Stromal cell of bone marrow (primary cell): Measurements from ENCODE around the gene PXK.
"Not testable (repeated sequence)": the region's sequence is repeated elsewhere in the genome, so short reads cannot be mapped to it uniquely, and the experiment has no call there.

Source experiments
- DNase-seq: peaks from one replicate; pipeline ENCODE4 v3.0.0-alpha.2; 2012; ENCODE audit warnings: low read depth

PXK gene

GRCh38 chr3:58323529-58324390, 8.9 kb upstream of the PXK start:
- no peak for DNase-seq

GRCh38 chr3:58324391-58325390, 8.0 kb upstream of the PXK start:
- DNase-seq, result no peak

- DNase-seq, result no peak
These were observed 7.1 kb upstream of the PXK start for GRCh38 chr3:58325525-58325992.

- no peak for DNase-seq
These were observed 6.3 kb upstream of the PXK start for GRCh38 chr3:58326267-58326900.

- no peak for DNase-seq
These were observed 3.4 kb upstream of the PXK start for GRCh38 chr3:58329150-58329921.

- DNase-seq, result no peak
These were observed 2.7 kb upstream of the PXK start for GRCh38 chr3:58329922-58330413.

GRCh38 chr3:58331593-58332152, 1.0 kb upstream of the PXK start:
- DNase-seq, result no peak

- no peak for DNase-seq
These were observed 717 bp downstream of the PXK start for GRCh38 chr3:58333206-58334012.

- no peak for DNase-seq
These were observed 1.3 kb downstream of the PXK start for GRCh38 chr3:58334013-58334321.

GRCh38 chr3:58334506-58334884, 1.8 kb downstream of the PXK start:
- DNase-seq, result no peak

GRCh38 chr3:58335652-58335947, 2.9 kb downstream of the PXK start:
- DNase-seq, result no peak

GRCh38 chr3:58336135-58336882, 3.6 kb downstream of the PXK start:
- peak; percentile 69 for DNase-seq

- no peak for DNase-seq
These were observed 4.5 kb downstream of the PXK start for GRCh38 chr3:58337190-58337589.

- not testable (repeated sequence) for DNase-seq
These were observed 6.5 kb downstream of the PXK start for GRCh38 chr3:58339146-58339545.

GRCh38 chr3:58340594-58341244, 8.0 kb downstream of the PXK start:
- DNase-seq, result no peak

GRCh38 chr3:58341376-58341775, 8.7 kb downstream of the PXK start:
- no peak for DNase-seq

- DNase-seq, result no peak
These were observed 10.0 kb downstream of the PXK start for GRCh38 chr3:58342676-58343075.

- DNase-seq, result no peak
These were observed 12.8 kb downstream of the PXK start for GRCh38 chr3:58345457-58345856.

GRCh38 chr3:58346368-58346767, 13.7 kb downstream of the PXK start:
- DNase-seq, result no peak
